ENCODE data around the gene IL15RA. TPM values are rescaled to one million over a fixed set of nuclear protein-coding genes. Genes with fewer than 3 reads are reported as not detected.

Gene IL15RA
- total RNA-seq, 6 donors from 2014 or later: 28.0 to 72.6 (median 35.1) TPM

GRCh38 chr10:5987747-5988146, 10.4 kb upstream of the IL15RA start:
- 57 to 60% methylated on average over 4 of the region's 4 CpGs for WGBS, 2 donors
- TF ChIP-seq POLR2AphosphoS5 (IDR thresholded peaks at IDR 0.05): no peak
- no peak for TF ChIP-seq CTCF (IDR thresholded peaks at IDR 0.05)
- TF ChIP-seq POLR2A (IDR thresholded peaks at IDR 0.05): no peak
- no peak for TF ChIP-seq EP300 (IDR thresholded peaks at IDR 0.05)
- peak overlapping the region in 3 of 4 donors; percentile 25 to 59 (median 34) for H3K27ac ChIP-seq

GRCh38 chr10:5985029-5985428, 7.7 kb upstream of the IL15RA start:
- ATAC-seq (ENCODE audit: low FRiP score in 2 of 2): peak in 1 of 2 donors; percentile 52
- 77 to 88% methylated on average over 5 of the region's 5 CpGs for WGBS, 2 donors
- H3K4me3 ChIP-seq: no peak overlapping the region
- H3K4me1 ChIP-seq: peaks cover 0 to 8% (median 3%) of the 10 kb centered on the region in 4 donors
- no peaks in the 10 kb centered on the region for H3K9me3 ChIP-seq
- H3K27ac ChIP-seq: peak overlapping the region in 1 of 4 donors; percentile 35
- no peaks in the 10 kb centered on the region for H3K27me3 ChIP-seq
- TF ChIP-seq CTCF (IDR thresholded peaks at IDR 0.05) (no peak), POLR2AphosphoS5 (IDR thresholded peaks at IDR 0.05) (no peak), POLR2A (IDR thresholded peaks at IDR 0.05) (no peak), EP300 (IDR thresholded peaks at IDR 0.05) (no peak)
- no peak for DNase-seq
- no peaks in the 10 kb centered on the region for H3K36me3 ChIP-seq

More at GRCh38 chr10:5987747-5988146, 10.4 kb upstream of the IL15RA start:
- H3K27me3 ChIP-seq: no peaks in the 10 kb centered on the region
- H3K36me3 ChIP-seq: no peaks in the 10 kb centered on the region
- DNase-seq: no peak
- no peak overlapping the region for H3K4me3 ChIP-seq
- ATAC-seq (ENCODE audit: low FRiP score in 2 of 2): peak; percentile 27 to 68
- peaks cover 0 to 6% (median 2%) of the 10 kb centered on the region in 4 donors for H3K4me1 ChIP-seq
- H3K9me3 ChIP-seq: peaks cover 0 to 9% (median 3%) of the 10 kb centered on the region in 4 donors

GRCh38 chr10:5983774-5984173, 6.4 kb upstream of the IL15RA start:
- DNase-seq: no peak
- TF ChIP-seq POLR2AphosphoS5 (IDR thresholded peaks at IDR 0.05) (peak in 1 of 2 donors; percentile 7), POLR2A (IDR thresholded peaks at IDR 0.05) (no peak)
- peak in 1 of 2 donors; percentile 25 for ATAC-seq (ENCODE audit: low FRiP score in 2 of 2)

GRCh38 chr10:5981529-5981928, 4.2 kb upstream of the IL15RA start:
- WGBS, 2 donors: 83 to 94% methylated on average over 9 of the region's 9 CpGs
- TF ChIP-seq EP300 (IDR thresholded peaks at IDR 0.05): no peak
- TF ChIP-seq CTCF (IDR thresholded peaks at IDR 0.05): no peak
- TF ChIP-seq POLR2A (IDR thresholded peaks at IDR 0.05): no peak
- TF ChIP-seq POLR2AphosphoS5 (IDR thresholded peaks at IDR 0.05): no peak
- Histone ChIP-seq H3K36me3 (no peaks in the 10 kb centered on the region), H3K4me1 (peaks cover 0 to 16% (median 3%) of the 10 kb centered on the region in 4 donors), H3K4me3 (no peak overlapping the region), H3K9me3 (no peaks in the 10 kb centered on the region), H3K27me3 (no peaks in the 10 kb centered on the region), H3K27ac (no peak overlapping the region)
- no peak for ATAC-seq (ENCODE audit: low FRiP score in 2 of 2)
- no peak for DNase-seq

More at GRCh38 chr10:5983774-5984173, 6.4 kb upstream of the IL15RA start:
- WGBS, 2 donors: 61 to 73% methylated on average over 9 of the region's 9 CpGs
- H3K4me1 ChIP-seq: peaks cover 0 to 12% (median 3%) of the 10 kb centered on the region in 4 donors
- H3K9me3 ChIP-seq: no peaks in the 10 kb centered on the region
- peak overlapping the region in 1 of 4 donors; percentile 35 for H3K27ac ChIP-seq
- no peak overlapping the region for H3K4me3 ChIP-seq
- H3K27me3 ChIP-seq: no peaks in the 10 kb centered on the region
- no peaks in the 10 kb centered on the region for H3K36me3 ChIP-seq

GRCh38 chr10:5978230-5978489, 817 bp upstream of the IL15RA start:
- peaks cover 6 to 29% (median 26%) of the 10 kb centered on the region in 4 donors for H3K4me1 ChIP-seq
- H3K27ac ChIP-seq: peak overlapping the region; percentile 95 to 100 (median 97)
- ATAC-seq (ENCODE audit: low FRiP score in 2 of 2) (no peak), DNase-seq (no peak)
- no peaks in the 10 kb centered on the region for H3K27me3 ChIP-seq
- H3K4me3 ChIP-seq: peak overlapping the region; percentile 76 to 97 (median 77)
- no peaks in the 10 kb centered on the region for H3K9me3 ChIP-seq
- TF ChIP-seq CTCF (IDR thresholded peaks at IDR 0.05) (no peak), EP300 (IDR thresholded peaks at IDR 0.05) (no peak), POLR2A (IDR thresholded peaks at IDR 0.05) (no peak), POLR2AphosphoS5 (IDR thresholded peaks at IDR 0.05) (no peak)
- H3K36me3 ChIP-seq: no peaks in the 10 kb centered on the region
- WGBS, 2 donors: 7 to 10% methylated on average over 5 to 6 of the region's 6 CpGs
